Activated naive CD4-positive, alpha-beta T cell treated with anti-CD3 and anti-CD28 coated beads, Interleukin-2, amount 50 U/mL, for 72 hours (primary cell): ENCODE results near the gene STK38. TPM values are rescaled to one million over a fixed set of nuclear protein-coding genes. Genes with fewer than 3 reads are reported as not detected.

ENCODE experiments used
- ATAC-seq, 2 donors: fragments of 150-1000 bp; cut with Tn5 transposase; 2 replicates each; pipeline ENCODE4 v1.10.0; 2021; ENCODE audit warnings: mild to moderate bottlenecking in 2 of 2, moderate library complexity in 2 of 2
- DNase-seq, 2 donors: peaks; one replicate each; pipeline ENCODE4 v3.0.0; 2021 to 2022; ENCODE audit warnings: low spot score in 2 of 2
- H3K27ac Mint-ChIP-seq, 2 donors: one replicate each; pipeline ENCODE4 v1.8.0; 2022; ENCODE audit warnings: mild to moderate bottlenecking in 2 of 2, mixed read lengths in 2 of 2
- H3K36me3 Mint-ChIP-seq, 2 donors: one replicate each; pipeline ENCODE4 v1.8.0; 2022; ENCODE audit warnings: mixed read lengths in 2 of 2
- H3K9me3 Mint-ChIP-seq, 2 donors: one replicate each; pipeline ENCODE4 v1.8.0; 2022; ENCODE audit warnings: mixed read lengths in 2 of 2
- total RNA-seq, 2 donors: library from RNA; stranded (reverse); gene quantifications; one replicate each; pipeline ENCODE4 v1.2.3, GENCODE V29; 2022

Gene STK38
- total RNA-seq, 2 donors from 2014 or later: 25.7 to 27.3 TPM

GRCh38 chr6:36545767-36546307 is 1.4 kb downstream of the STK38 start:
- H3K36me3 Mint-ChIP-seq: peaks cover 13 to 14% of the 10 kb centered on the region in 2 donors
- H3K27ac Mint-ChIP-seq: peak overlapping the region; percentile 97 to 99
- no peaks in the 10 kb centered on the region for H3K9me3 Mint-ChIP-seq
- ATAC-seq: peak in 1 of 2 donors; percentile 9
- no peak for DNase-seq

- Mint-ChIP-seq H3K9me3 (no peaks in the 10 kb centered on the region), H3K36me3 (peaks cover 14 to 24% of the 10 kb centered on the region in 2 donors), H3K27ac (peak overlapping the region; percentile 62 to 82)
- no peak for ATAC-seq
- DNase-seq: peak in 1 of 2 donors; percentile 14
Observed at GRCh38 chr6:36544228-36544627, 3.1 kb downstream of the STK38 start.

- Mint-ChIP-seq H3K36me3 (peaks cover 14 to 35% of the 10 kb centered on the region in 2 donors), H3K9me3 (no peaks in the 10 kb centered on the region), H3K27ac (peak overlapping the region in 1 of 2 donors; percentile 99)
- ATAC-seq: no peak
- DNase-seq: no peak
Observed at GRCh38 chr6:36542041-36542440, 5.2 kb downstream of the STK38 start.

- Mint-ChIP-seq H3K27ac (peak overlapping the region; percentile 82 to 99), H3K36me3 (peaks cover 6 to 45% of the 10 kb centered on the region in 2 donors), H3K9me3 (no peaks in the 10 kb centered on the region)
- DNase-seq (no peak), ATAC-seq (peak; percentile 92 to 95)
Observed at GRCh38 chr6:36539814-36540568, 7.3 kb downstream of the STK38 start.

GRCh38 chr6:36536873-36537547 is 10.3 kb downstream of the STK38 start:
- H3K9me3 Mint-ChIP-seq: no peaks in the 10 kb centered on the region

GRCh38 chr6:36533321-36533720 is 14.0 kb downstream of the STK38 start:
- no peak overlapping the region for H3K27ac Mint-ChIP-seq
- DNase-seq (no peak), ATAC-seq (no peak)
- H3K36me3 Mint-ChIP-seq: peaks cover 0 to 44% of the 10 kb centered on the region in 2 donors
- H3K9me3 Mint-ChIP-seq: no peaks in the 10 kb centered on the region

More at GRCh38 chr6:36536873-36537547, 10.3 kb downstream of the STK38 start:
- DNase-seq (no peak), ATAC-seq (no peak)
- Mint-ChIP-seq H3K27ac (peak overlapping the region in 1 of 2 donors; percentile 32), H3K36me3 (peaks cover 0 to 55% of the 10 kb centered on the region in 2 donors)

- peak overlapping the region in 1 of 2 donors; percentile 85 for H3K27ac Mint-ChIP-seq
- peaks cover 0 to 8% of the 10 kb centered on the region in 2 donors for H3K36me3 Mint-ChIP-seq
- H3K9me3 Mint-ChIP-seq: no peaks in the 10 kb centered on the region
- DNase-seq (no peak), ATAC-seq (no peak)
Observed at GRCh38 chr6:36526066-36526465, 21.2 kb downstream of the STK38 start.

GRCh38 chr6:36525346-36525745 is 21.9 kb downstream of the STK38 start:
- H3K27ac Mint-ChIP-seq: peak overlapping the region in 1 of 2 donors; percentile 17
- no peak for ATAC-seq
- H3K9me3 Mint-ChIP-seq: no peaks in the 10 kb centered on the region
- H3K36me3 Mint-ChIP-seq: peaks cover 5 to 8% of the 10 kb centered on the region in 2 donors
- no peak for DNase-seq

GRCh38 chr6:36524871-36525270 is 22.4 kb downstream of the STK38 start:
- ATAC-seq: no peak
- Mint-ChIP-seq H3K9me3 (no peaks in the 10 kb centered on the region), H3K27ac (no peak overlapping the region), H3K36me3 (peaks cover 8 to 10% of the 10 kb centered on the region in 2 donors)
- no peak for DNase-seq

GRCh38 chr6:36523936-36524499 is 23.3 kb downstream of the STK38 start:
- Mint-ChIP-seq H3K9me3 (no peaks in the 10 kb centered on the region), H3K36me3 (peaks cover 8 to 13% of the 10 kb centered on the region in 2 donors), H3K27ac (no peak overlapping the region)
- ATAC-seq: no peak
- DNase-seq: no peak

GRCh38 chr6:36523451-36523850 is 23.8 kb downstream of the STK38 start:
- ATAC-seq: no peak
- H3K36me3 Mint-ChIP-seq: peaks cover 8 to 19% of the 10 kb centered on the region in 2 donors

GRCh38 chr6:36519352-36519751 is 27.9 kb downstream of the STK38 start:
- ATAC-seq: no peak
- Mint-ChIP-seq H3K36me3 (peaks cover 8 to 35% of the 10 kb centered on the region in 2 donors), H3K27ac (no peak overlapping the region), H3K9me3 (no peaks in the 10 kb centered on the region)
- no peak for DNase-seq

More at GRCh38 chr6:36523451-36523850, 23.8 kb downstream of the STK38 start:
- no peaks in the 10 kb centered on the region for H3K9me3 Mint-ChIP-seq
- no peak for DNase-seq
- H3K27ac Mint-ChIP-seq: peak overlapping the region in 1 of 2 donors; percentile 35

GRCh38 chr6:36517408-36517807 is 29.9 kb downstream of the STK38 start:
- H3K9me3 Mint-ChIP-seq: no peaks in the 10 kb centered on the region
- ATAC-seq (no peak), DNase-seq (no peak)
- H3K27ac Mint-ChIP-seq: no peak overlapping the region
- peaks cover 0 to 39% of the 10 kb centered on the region in 2 donors for H3K36me3 Mint-ChIP-seq

GRCh38 chr6:36516988-36517387 is 30.3 kb downstream of the STK38 start:
- Mint-ChIP-seq H3K27ac (no peak overlapping the region), H3K9me3 (no peaks in the 10 kb centered on the region), H3K36me3 (peaks cover 0 to 44% of the 10 kb centered on the region in 2 donors)
- ATAC-seq (no peak), DNase-seq (no peak)

- no peak for ATAC-seq
- peaks cover 0 to 48% of the 10 kb centered on the region in 2 donors for H3K36me3 Mint-ChIP-seq
- H3K27ac Mint-ChIP-seq: peak overlapping the region in 1 of 2 donors; percentile 68
- H3K9me3 Mint-ChIP-seq: no peaks in the 10 kb centered on the region
- DNase-seq: no peak
Observed at GRCh38 chr6:36516559-36516958, 30.7 kb downstream of the STK38 start.

- DNase-seq (no peak), ATAC-seq (no peak)
- Mint-ChIP-seq H3K9me3 (no peaks in the 10 kb centered on the region), H3K36me3 (peaks cover 0 to 54% of the 10 kb centered on the region in 2 donors), H3K27ac (no peak overlapping the region)
Observed at GRCh38 chr6:36515844-36516243, 31.4 kb downstream of the STK38 start.
